ENCODE measurements around the gene M1AP. TPM values are rescaled to one million over a fixed set of nuclear protein-coding genes. Genes with fewer than 3 reads are reported as not detected.

Gene M1AP
- total and polyA plus RNA-seq, 2 of the 4 experiments (the other 2 are of a cell fraction) = 0.03 TPM; not detected in 1

DNA sequence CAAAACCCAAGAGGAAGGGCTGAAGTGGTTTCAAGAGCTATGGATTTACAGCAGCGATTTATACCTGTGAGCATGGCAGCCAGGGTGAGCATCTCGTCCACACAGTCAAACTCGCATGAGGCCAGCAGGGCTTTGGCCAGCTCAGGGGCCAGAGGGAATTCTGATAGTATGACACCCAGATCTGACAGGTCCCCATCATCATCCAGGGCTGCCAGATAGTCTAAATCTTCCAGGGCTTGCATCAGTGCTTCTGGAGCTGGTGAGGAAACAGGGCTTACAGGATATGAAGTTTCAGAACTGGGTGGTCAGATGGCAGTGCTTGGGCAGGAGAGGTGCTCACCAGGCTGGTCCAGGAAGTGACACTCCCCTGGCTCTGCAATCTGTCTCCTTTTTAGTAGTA, 125.6 kb downstream of the M1AP start:
- no TSS peak for BruUV-seq (replicated peaks)
- TF ChIP-seq RAD21 (IDR thresholded peaks at IDR 0.05; ENCODE audit: low read length) = no peak
- TF ChIP-seq MXI1 (IDR thresholded peaks at IDR 0.05; ENCODE audit: borderline replicate concordance, low read depth, low read length) = no peak
- TF ChIP-seq, protein P1, sequence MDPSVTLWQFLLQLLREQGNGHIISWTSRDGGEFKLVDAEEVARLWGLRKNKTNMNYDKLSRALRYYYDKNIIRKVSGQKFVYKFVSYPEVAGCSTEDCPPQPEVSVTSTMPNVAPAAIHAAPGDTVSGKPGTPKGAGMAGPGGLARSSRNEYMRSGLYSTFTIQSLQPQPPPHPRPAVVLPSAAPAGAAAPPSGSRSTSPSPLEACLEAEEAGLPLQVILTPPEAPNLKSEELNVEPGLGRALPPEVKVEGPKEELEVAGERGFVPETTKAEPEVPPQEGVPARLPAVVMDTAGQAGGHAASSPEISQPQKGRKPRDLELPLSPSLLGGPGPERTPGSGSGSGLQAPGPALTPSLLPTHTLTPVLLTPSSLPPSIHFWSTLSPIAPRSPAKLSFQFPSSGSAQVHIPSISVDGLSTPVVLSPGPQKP (IDR thresholded peaks at IDR 0.05; ENCODE audit: borderline replicate concordance, low read depth, low read length) = no peak
- no peak for TF ChIP-seq NFE2L2 (IDR thresholded peaks at IDR 0.05; ENCODE audit: low read depth, low read length)
- no peak for TF ChIP-seq POLR2A (IDR thresholded peaks at IDR 0.05; ENCODE audit: low read depth, low read length)
- no peak for TF ChIP-seq SMC3 (IDR thresholded peaks at IDR 0.05; ENCODE audit: low read depth, low read length)
- TF ChIP-seq BHLHE40 (IDR thresholded peaks at IDR 0.05; ENCODE audit: low read depth, low read length) = no peak
- TF ChIP-seq MAZ (IDR thresholded peaks at IDR 0.05; ENCODE audit: borderline replicate concordance, low read depth, low read length) = no peak
- TF ChIP-seq CHD1 (IDR thresholded peaks at IDR 0.05; ENCODE audit: low read depth, low read length) = no peak
- TF ChIP-seq MAFK (IDR thresholded peaks at IDR 0.05; ENCODE audit: low read depth, low read length) = no peak
- TF ChIP-seq CTCF (conservative IDR thresholded peaks at IDR 0.05; ENCODE audit: low read depth, low read length) = no peak
- no peak for TF ChIP-seq RCOR1 (IDR thresholded peaks at IDR 0.05; ENCODE audit: insufficient replicate concordance, low read length)
- TF ChIP-seq CEBPB (IDR thresholded peaks at IDR 0.05; ENCODE audit: low read depth, low read length) = no peak
- no peak for TF ChIP-seq RFX5 (IDR thresholded peaks at IDR 0.05; ENCODE audit: low read depth, low read length)
- TF ChIP-seq, protein P2, sequence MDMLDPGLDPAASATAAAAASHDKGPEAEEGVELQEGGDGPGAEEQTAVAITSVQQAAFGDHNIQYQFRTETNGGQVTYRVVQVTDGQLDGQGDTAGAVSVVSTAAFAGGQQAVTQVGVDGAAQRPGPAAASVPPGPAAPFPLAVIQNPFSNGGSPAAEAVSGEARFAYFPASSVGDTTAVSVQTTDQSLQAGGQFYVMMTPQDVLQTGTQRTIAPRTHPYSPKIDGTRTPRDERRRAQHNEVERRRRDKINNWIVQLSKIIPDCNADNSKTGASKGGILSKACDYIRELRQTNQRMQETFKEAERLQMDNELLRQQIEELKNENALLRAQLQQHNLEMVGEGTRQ (IDR thresholded peaks at IDR 0.05; ENCODE audit: low read depth, low read length) = no peak
- no peak for TF ChIP-seq FOS (IDR thresholded peaks at IDR 0.05; ENCODE audit: low read depth, low read length)
- peaks cover 20% of the 10 kb centered on the region for H3K36me3 ChIP-seq (ENCODE audit: control insufficient read depth, insufficient read depth, low read length)
- no peak overlapping the region for H3K9ac ChIP-seq (ENCODE audit: low read depth, low read length)
- H4K91ac ChIP-seq (ENCODE audit: insufficient read depth, low read depth, low read length) = no peak overlapping the region
- intact Hi-C loops (cut with micrococcal nuclease) = no loop called here
- H3K9me1 ChIP-seq (ENCODE audit: insufficient read depth, low read length) = peaks cover 2% of the 10 kb centered on the region
- H3K23ac ChIP-seq (ENCODE audit: low read depth, low read length) = no peak overlapping the region
- no peak overlapping the region for H3K18ac ChIP-seq (ENCODE audit: low read depth, low read length)
- H2BK5ac ChIP-seq (ENCODE audit: low read depth, low read length, poor library complexity, severe bottlenecking) = no peak overlapping the region
- H3K9me3 ChIP-seq (ENCODE audit: control insufficient read depth, insufficient read depth, low read length) = peaks cover 2% of the 10 kb centered on the region; the same call in 1 of the 2 replicates
- H3K4me2 ChIP-seq (ENCODE audit: low read depth, low read length) = no peak overlapping the region
- 0 out of 2 replicates have a peak, but pooled peaks cover 3% of the 10 kb centered on the region for H4K20me1 ChIP-seq (ENCODE audit: insufficient read depth, low read length)
- H2BK20ac ChIP-seq (ENCODE audit: low read depth, low read length) = no peak overlapping the region
- no peak overlapping the region for H2AFZ ChIP-seq (replicated peaks; ENCODE audit: low read length, poor library complexity)
- H3K4me3 ChIP-seq (ENCODE audit: insufficient read depth, low read depth, low read length) = no peak overlapping the region
- DNase-seq (no peak), ATAC-seq (ENCODE audit: low read depth) (no peak)
- peaks cover 6 to 15% of the 10 kb centered on the region in 2 experiments; a peak in 2 of 4 replicates for H3K79me1 ChIP-seq (ENCODE audit: low read depth in 1 of 2, low read length in 2 of 2)
- in situ Hi-C loops (cut with MboI; ENCODE audit: low sequenced_read_pairs) = no loop called here
- ChIA-PET CTCF (no interaction called here), POLR2A (ENCODE audit: unreplicated experiment) (no interaction called here)
- H3K56ac ChIP-seq (ENCODE audit: extremely low read depth, insufficient read depth, low read length) = no peak overlapping the region
- H2BK120ac ChIP-seq (ENCODE audit: low read depth, low read length) = no peak overlapping the region
- H4K8ac ChIP-seq (ENCODE audit: low read depth in 2 of 2, low read length in 2 of 2) = no peak overlapping the region
- no peak overlapping the region for H2BK15ac ChIP-seq (ENCODE audit: low read depth, low read length)
- H2AK5ac ChIP-seq (ENCODE audit: low read depth, low read length) = no peak overlapping the region
- 100% methylated on average over 1 of the region's 3 CpGs; no CpG with 5 or more reads in 1 of the 2 experiments for WGBS, 2 experiments (ENCODE audit: extremely low coverage in 2 of 2, insufficient read length in 1 of 2)
- no peak overlapping the region for H3K14ac ChIP-seq (replicated peaks; ENCODE audit: low read depth, low read length)
- no peak overlapping the region for H3K27ac ChIP-seq (ENCODE audit: insufficient read depth, low read length)
- dilution Hi-C loops (cut with HindIII; ENCODE audit: low sequenced_read_pairs, unreplicated experiment) = no loop called here
- no peaks in the 10 kb centered on the region for H3K4me1 ChIP-seq (ENCODE audit: control insufficient read depth, insufficient read depth, low read length)
- H2AK9ac ChIP-seq (replicated peaks; ENCODE audit: low read depth, low read length, poor library complexity) = no peak overlapping the region
- peaks cover 48% of the 10 kb centered on the region for H3K27me3 ChIP-seq (ENCODE audit: control insufficient read depth, insufficient read depth, low read length)
- H4K5ac ChIP-seq (ENCODE audit: low read depth, low read length) = no peak overlapping the region
- no peak overlapping the region for H3K4ac ChIP-seq (ENCODE audit: low read depth, low read length)
